GM12864 (cell line): ENCODE measurements around the gene USP28.

Source experiments
- DNase-seq: peaks from one replicate; pipeline ENCODE4 v3.0.0-alpha.2; 2011; ENCODE audit warnings: low read depth
- H3K4me3 ChIP-seq: 2 replicates; pipeline ENCODE4 v1.5.1; 2011; ENCODE audit warnings: mild to moderate bottlenecking, low read depth, low read length, control low read depth
- CTCF ChIP-seq: IDR thresholded peaks from 2 replicates; pipeline ENCODE4 v1.5.1; 2011; ENCODE audit warnings: low read depth, mild to moderate bottlenecking, moderate library complexity, low read length, control low read depth, inconsistent platforms; ENCODE audit errors: missing control alignments

USP28 gene

GRCh38 chr11:113867843-113868503, 7.4 kb downstream of the USP28 start:
- DNase-seq = no peak
- no peak overlapping the region for H3K4me3 ChIP-seq
- no peak for TF ChIP-seq CTCF

GRCh38 chr11:113865873-113866272, 9.5 kb downstream of the USP28 start:
- TF ChIP-seq CTCF = no peak
- no peak overlapping the region for H3K4me3 ChIP-seq
- DNase-seq = no peak

GRCh38 chr11:113864410-113864809, 11.0 kb downstream of the USP28 start:
- no peak overlapping the region for H3K4me3 ChIP-seq
- no peak for DNase-seq
- TF ChIP-seq CTCF = no peak

GRCh38 chr11:113862435-113862834, 12.9 kb downstream of the USP28 start:
- no peak overlapping the region for H3K4me3 ChIP-seq
- TF ChIP-seq CTCF = no peak
- no peak for DNase-seq

GRCh38 chr11:113859665-113860064, 15.7 kb downstream of the USP28 start:
- no peak for TF ChIP-seq CTCF
- no peak overlapping the region for H3K4me3 ChIP-seq
- DNase-seq = no peak

- no peak overlapping the region for H3K4me3 ChIP-seq
- no peak for TF ChIP-seq CTCF
- no peak for DNase-seq
These were observed 18.2 kb downstream of the USP28 start for GRCh38 chr11:113856966-113857759.

- no peak overlapping the region for H3K4me3 ChIP-seq
- no peak for TF ChIP-seq CTCF
- no peak for DNase-seq
These were observed 19.6 kb downstream of the USP28 start for GRCh38 chr11:113855803-113856202.
